Measurements from ENCODE around the gene LAMC3.

LAMC3 gene

DNA sequence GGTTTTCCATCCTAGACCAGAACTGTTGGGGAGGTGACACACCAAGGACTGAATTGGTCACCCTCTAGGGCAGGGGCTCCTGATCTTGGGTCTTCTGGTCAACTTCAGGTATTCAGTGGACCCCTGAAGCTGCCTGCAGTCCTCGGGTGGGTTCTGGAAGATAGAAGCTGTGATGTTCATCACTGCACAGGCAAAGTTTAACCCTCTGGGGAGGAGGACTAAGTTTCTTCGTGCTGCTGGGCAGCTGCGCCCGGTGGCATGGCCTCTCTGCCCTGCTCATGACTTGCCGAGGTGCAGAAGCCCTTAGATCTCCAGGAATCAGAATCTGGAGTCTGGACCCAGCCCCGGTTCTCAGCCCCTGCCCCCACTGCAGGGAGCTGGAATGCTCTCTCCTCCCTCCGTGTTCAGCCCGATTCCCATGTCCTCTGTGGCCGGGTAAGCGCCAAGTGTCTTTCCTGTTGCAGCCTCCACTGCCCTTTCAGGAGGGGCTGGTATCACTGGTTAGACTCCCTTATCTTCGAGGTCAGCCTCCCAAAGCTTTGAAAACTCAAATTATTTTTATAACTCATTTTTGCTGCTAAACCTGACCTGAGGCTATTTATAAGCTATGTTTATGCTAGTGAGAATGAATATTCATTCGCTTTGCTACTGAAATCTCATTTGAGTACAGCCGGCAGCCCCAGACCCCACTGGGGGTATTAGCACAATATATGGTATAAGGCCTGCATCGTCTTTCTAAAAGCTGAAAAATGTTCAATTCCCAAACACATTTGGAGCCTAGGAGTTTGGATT, 1.7 kb downstream of the LAMC3 start:
- no peak for DNase-seq
- Histone ChIP-seq H3K27ac (ENCODE audit: insufficient read depth in 1 of 2, low read depth in 1 of 2, low read length in 2 of 2, poor library complexity in 1 of 2, severe bottlenecking in 2 of 2) (no peak overlapping the region), H3K9me3 (ENCODE audit: control extremely low read depth in 1 of 5, control insufficient read depth in 4 of 5, insufficient read depth in 2 of 5, low read depth in 1 of 5, low read length in 4 of 5) (no peaks in the 10 kb centered on the region), H3K27me3 (replicated peaks in 2 of 5; ENCODE audit: control insufficient read depth in 4 of 5, insufficient read depth in 5 of 5, low read length in 4 of 5) (peaks cover 0 to 47% (median 11%) of the 10 kb centered on the region in 5 experiments), H3K36me3 (ENCODE audit: control insufficient read depth in 4 of 4, insufficient read depth in 4 of 4, low read length in 3 of 4) (no peaks in the 10 kb centered on the region), H3K4me3 (ENCODE audit: control insufficient read depth in 1 of 7, extremely low read depth in 1 of 7, insufficient read depth in 4 of 7, low read depth in 2 of 7, low read length in 6 of 7) (no peak overlapping the region), H3K4me1 (ENCODE audit: control extremely low read depth in 1 of 4, control insufficient read depth in 4 of 4, insufficient read depth in 4 of 4, low read length in 3 of 4) (peaks cover 0 to 5% (median 3%) of the 10 kb centered on the region in 4 experiments)
- ChIA-PET POLR2A (no interaction called here), CTCF (interaction anchor here (0.8 to 5.3 kb wide), 7 partner anchors 9 to 145 kb away, joined by 3 to 19 read pairs (median 4); no protein-coding TSS in a partner anchor)
- 87% methylated on average over 11 of the region's 14 CpGs for WGBS (ENCODE audit: insufficient coverage)

DNA sequence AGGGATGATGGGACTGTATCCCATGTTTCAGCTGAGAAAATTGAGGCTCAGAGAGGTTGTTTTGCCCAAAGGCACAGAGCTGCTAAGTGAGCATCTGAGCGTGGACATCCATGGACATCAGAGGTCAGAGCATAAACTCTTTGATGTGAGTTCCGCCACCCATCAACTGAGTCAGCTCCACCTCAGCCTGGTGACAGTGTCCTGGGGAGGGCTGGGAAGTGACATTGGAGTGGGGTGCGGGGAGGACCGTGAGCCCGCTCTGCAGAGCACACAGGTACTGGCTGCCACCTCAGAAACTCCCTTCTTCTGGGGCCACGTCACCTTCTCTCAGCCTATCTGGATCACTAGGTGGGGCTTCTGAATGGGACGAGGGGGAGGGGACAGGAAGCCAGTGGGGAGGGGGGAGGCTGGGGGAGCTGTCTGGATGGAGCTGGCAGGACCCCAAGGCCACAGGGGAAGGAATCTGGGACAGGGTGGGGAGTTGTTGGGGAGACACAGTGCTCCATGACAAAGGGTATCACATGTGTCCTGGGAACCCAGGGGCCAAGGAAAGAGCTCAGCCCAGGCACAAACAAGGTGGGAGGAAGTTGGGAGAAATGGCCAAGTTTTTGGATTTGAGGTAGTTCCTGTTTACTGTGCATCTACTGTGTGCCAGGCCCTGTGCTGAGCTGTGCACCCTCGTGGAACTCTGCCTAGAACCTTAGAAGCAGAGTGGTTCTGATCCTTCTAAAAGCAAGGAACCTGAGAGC, 2.5 kb downstream of the LAMC3 start:
- DNase-seq = no peak
- Histone ChIP-seq H3K36me3 (ENCODE audit: control insufficient read depth in 4 of 4, insufficient read depth in 4 of 4, low read length in 3 of 4) (no peaks in the 10 kb centered on the region), H3K27ac (ENCODE audit: insufficient read depth in 1 of 2, low read depth in 1 of 2, low read length in 2 of 2, poor library complexity in 1 of 2, severe bottlenecking in 2 of 2) (no peak overlapping the region), H3K9me3 (ENCODE audit: control extremely low read depth in 1 of 5, control insufficient read depth in 4 of 5, insufficient read depth in 2 of 5, low read depth in 1 of 5, low read length in 4 of 5) (no peaks in the 10 kb centered on the region), H3K27me3 (replicated peaks in 2 of 5; ENCODE audit: control insufficient read depth in 4 of 5, insufficient read depth in 5 of 5, low read length in 4 of 5) (peaks cover 0 to 47% (median 14%) of the 10 kb centered on the region in 5 experiments), H3K4me1 (ENCODE audit: control extremely low read depth in 1 of 4, control insufficient read depth in 4 of 4, insufficient read depth in 4 of 4, low read length in 3 of 4) (peaks cover 0 to 5% (median 3%) of the 10 kb centered on the region in 4 experiments), H3K4me3 (ENCODE audit: control insufficient read depth in 1 of 7, extremely low read depth in 1 of 7, insufficient read depth in 4 of 7, low read depth in 2 of 7, low read length in 6 of 7) (no peak overlapping the region)
- 100% methylated on average over 4 of the region's 8 CpGs for WGBS (ENCODE audit: insufficient coverage)
- ChIA-PET POLR2A (no interaction called here), CTCF (interaction anchor here (0.5 to 5.3 kb wide), 8 partner anchors 9 to 145 kb away, joined by 3 to 19 read pairs (median 4); no protein-coding TSS in a partner anchor)

DNA sequence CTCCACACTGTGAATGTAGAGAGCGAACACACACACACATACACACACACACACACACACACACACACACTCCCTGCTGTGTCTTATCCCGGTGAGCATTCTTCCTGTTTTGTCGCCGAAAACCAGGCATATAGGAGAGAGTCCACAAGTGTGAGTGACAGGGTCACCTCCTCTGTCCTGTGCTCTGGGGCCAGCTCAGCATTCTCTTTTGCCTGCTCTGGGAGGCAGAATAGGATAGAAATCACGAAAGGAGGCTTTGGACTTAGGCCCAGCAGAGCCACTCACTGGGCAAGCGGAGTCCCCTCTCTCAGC, 3.0 kb downstream of the LAMC3 start:
- ChIA-PET POLR2A (no interaction called here), CTCF (interaction anchor here (0.5 to 5.3 kb wide), 6 partner anchors 10 to 146 kb away, joined by 3 to 19 read pairs (median 4); no protein-coding TSS in a partner anchor)
- Histone ChIP-seq H3K4me3 (ENCODE audit: control insufficient read depth in 1 of 7, extremely low read depth in 1 of 7, insufficient read depth in 4 of 7, low read depth in 2 of 7, low read length in 6 of 7) (no peak overlapping the region), H3K36me3 (ENCODE audit: control insufficient read depth in 4 of 4, insufficient read depth in 4 of 4, low read length in 3 of 4) (no peaks in the 10 kb centered on the region), H3K27me3 (replicated peaks in 2 of 5; ENCODE audit: control insufficient read depth in 4 of 5, insufficient read depth in 5 of 5, low read length in 4 of 5) (peaks cover 0 to 42% (median 14%) of the 10 kb centered on the region in 5 experiments), H3K9me3 (ENCODE audit: control extremely low read depth in 1 of 5, control insufficient read depth in 4 of 5, insufficient read depth in 2 of 5, low read depth in 1 of 5, low read length in 4 of 5) (no peaks in the 10 kb centered on the region), H3K27ac (ENCODE audit: insufficient read depth in 1 of 2, low read depth in 1 of 2, low read length in 2 of 2, poor library complexity in 1 of 2, severe bottlenecking in 2 of 2) (no peak overlapping the region), H3K4me1 (ENCODE audit: control extremely low read depth in 1 of 4, control insufficient read depth in 4 of 4, insufficient read depth in 4 of 4, low read length in 3 of 4) (peaks cover 0 to 5% (median 3%) of the 10 kb centered on the region in 4 experiments)
- DNase-seq = no peak
- 60% methylated on average over 3 of the region's 6 CpGs for WGBS (ENCODE audit: insufficient coverage)

DNA sequence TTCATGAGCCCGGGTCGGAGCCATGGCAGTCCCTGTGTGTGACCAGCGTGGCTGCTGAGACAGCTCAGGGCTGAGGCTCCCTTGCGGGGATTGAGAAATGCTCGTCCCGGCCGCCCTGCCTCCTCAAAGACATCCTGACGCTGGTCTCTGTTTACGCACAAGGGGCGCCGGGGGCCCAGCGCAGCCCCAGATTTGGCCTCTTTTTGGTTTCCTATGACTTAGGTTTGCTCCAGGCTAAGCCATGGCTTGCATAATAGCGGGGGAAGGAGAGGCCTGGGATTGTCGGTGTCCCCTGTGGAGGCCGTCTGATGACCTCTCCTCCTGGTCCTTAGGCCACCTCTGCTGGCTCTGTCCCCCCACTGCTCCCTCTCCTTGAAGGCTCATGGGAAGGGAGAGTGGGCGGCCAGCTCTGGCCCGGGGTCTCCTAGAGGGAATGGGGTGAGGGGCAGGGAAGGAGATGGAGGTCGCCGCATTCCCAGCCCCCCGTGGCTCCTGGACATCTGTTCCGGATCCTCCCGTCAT, 3.5 kb downstream of the LAMC3 start:
- POLR2A ChIA-PET = no interaction called here
- H3K9me3 ChIP-seq (ENCODE audit: control extremely low read depth in 1 of 5, control insufficient read depth in 4 of 5, insufficient read depth in 2 of 5, low read depth in 1 of 5, low read length in 4 of 5) = no peaks in the 10 kb centered on the region
- no peaks in the 10 kb centered on the region for H3K36me3 ChIP-seq (ENCODE audit: control insufficient read depth in 4 of 4, insufficient read depth in 4 of 4, low read length in 3 of 4)
- DNase-seq = no peak
- H3K27ac ChIP-seq (ENCODE audit: insufficient read depth in 1 of 2, low read depth in 1 of 2, low read length in 2 of 2, poor library complexity in 1 of 2, severe bottlenecking in 2 of 2) = no peak overlapping the region
- no peak overlapping the region for H3K4me3 ChIP-seq (ENCODE audit: control insufficient read depth in 1 of 7, extremely low read depth in 1 of 7, insufficient read depth in 4 of 7, low read depth in 2 of 7, low read length in 6 of 7)
- peaks cover 0 to 5% (median 3%) of the 10 kb centered on the region in 4 experiments for H3K4me1 ChIP-seq (ENCODE audit: control extremely low read depth in 1 of 4, control insufficient read depth in 4 of 4, insufficient read depth in 4 of 4, low read length in 3 of 4)
- CTCF ChIA-PET = interaction anchor here (0.5 to 2.1 kb wide), 2 partner anchors 10 to 135 kb away, joined by 4 to 7 read pairs; no protein-coding TSS in a partner anchor
- H3K27me3 ChIP-seq (replicated peaks in 2 of 5; ENCODE audit: control insufficient read depth in 4 of 5, insufficient read depth in 5 of 5, low read length in 4 of 5) = peaks cover 0 to 38% (median 14%) of the 10 kb centered on the region in 5 experiments
- 74% methylated on average over 17 of the region's 22 CpGs for WGBS (ENCODE audit: insufficient coverage)

DNA sequence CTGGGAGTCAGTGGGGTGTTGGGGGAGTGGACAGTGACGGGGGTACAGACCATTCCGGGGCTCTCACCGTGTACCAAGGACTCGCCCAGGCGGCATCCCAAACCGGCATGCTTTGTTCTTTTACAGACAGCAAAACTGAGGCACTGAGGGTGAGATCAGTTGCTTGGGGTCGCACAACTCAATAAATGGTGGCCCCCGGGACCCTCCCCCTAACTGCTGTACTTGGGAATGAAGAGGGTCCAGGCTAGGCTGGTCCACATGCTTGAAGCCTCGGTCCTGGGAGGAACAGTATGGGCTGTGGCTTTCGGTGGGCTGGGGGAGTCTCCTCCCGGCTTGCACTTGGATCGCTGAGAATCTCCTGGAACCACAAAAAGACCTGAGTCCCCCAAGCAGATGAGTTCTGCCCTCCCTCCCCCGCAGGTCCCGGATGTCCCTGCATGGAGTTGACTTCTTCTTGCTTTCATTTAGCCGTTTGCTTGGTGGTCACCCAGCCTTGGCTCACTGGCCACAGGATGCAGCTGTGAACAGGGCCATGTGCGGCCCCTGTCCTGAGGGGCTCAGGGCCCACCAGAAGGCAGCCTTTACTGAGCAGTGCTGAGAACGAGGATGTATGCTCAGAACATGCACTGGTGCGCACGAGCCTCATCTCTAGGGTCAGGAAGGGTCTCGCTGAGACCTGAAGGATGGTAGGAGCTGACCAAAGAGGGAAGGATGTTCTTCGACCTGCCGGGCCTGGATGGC, 4.2 kb downstream of the LAMC3 start:
- Histone ChIP-seq H3K4me3 (ENCODE audit: control insufficient read depth in 1 of 7, extremely low read depth in 1 of 7, insufficient read depth in 4 of 7, low read depth in 2 of 7, low read length in 6 of 7) (no peak overlapping the region), H3K9me3 (ENCODE audit: control extremely low read depth in 1 of 5, control insufficient read depth in 4 of 5, insufficient read depth in 2 of 5, low read depth in 1 of 5, low read length in 4 of 5) (no peaks in the 10 kb centered on the region), H3K27ac (ENCODE audit: insufficient read depth in 1 of 2, low read depth in 1 of 2, low read length in 2 of 2, poor library complexity in 1 of 2, severe bottlenecking in 2 of 2) (no peak overlapping the region), H3K36me3 (ENCODE audit: control insufficient read depth in 4 of 4, insufficient read depth in 4 of 4, low read length in 3 of 4) (no peaks in the 10 kb centered on the region), H3K27me3 (replicated peaks in 2 of 5; ENCODE audit: control insufficient read depth in 4 of 5, insufficient read depth in 5 of 5, low read length in 4 of 5) (peaks cover 0 to 32% (median 14%) of the 10 kb centered on the region in 5 experiments), H3K4me1 (ENCODE audit: control extremely low read depth in 1 of 4, control insufficient read depth in 4 of 4, insufficient read depth in 4 of 4, low read length in 3 of 4) (peaks cover 0 to 5% (median 3%) of the 10 kb centered on the region in 4 experiments)
- CTCF ChIA-PET = no interaction called here
- no peak for DNase-seq
- POLR2A ChIA-PET = no interaction called here
- 95% methylated on average over 17 of the region's 22 CpGs for WGBS (ENCODE audit: insufficient coverage)

DNA sequence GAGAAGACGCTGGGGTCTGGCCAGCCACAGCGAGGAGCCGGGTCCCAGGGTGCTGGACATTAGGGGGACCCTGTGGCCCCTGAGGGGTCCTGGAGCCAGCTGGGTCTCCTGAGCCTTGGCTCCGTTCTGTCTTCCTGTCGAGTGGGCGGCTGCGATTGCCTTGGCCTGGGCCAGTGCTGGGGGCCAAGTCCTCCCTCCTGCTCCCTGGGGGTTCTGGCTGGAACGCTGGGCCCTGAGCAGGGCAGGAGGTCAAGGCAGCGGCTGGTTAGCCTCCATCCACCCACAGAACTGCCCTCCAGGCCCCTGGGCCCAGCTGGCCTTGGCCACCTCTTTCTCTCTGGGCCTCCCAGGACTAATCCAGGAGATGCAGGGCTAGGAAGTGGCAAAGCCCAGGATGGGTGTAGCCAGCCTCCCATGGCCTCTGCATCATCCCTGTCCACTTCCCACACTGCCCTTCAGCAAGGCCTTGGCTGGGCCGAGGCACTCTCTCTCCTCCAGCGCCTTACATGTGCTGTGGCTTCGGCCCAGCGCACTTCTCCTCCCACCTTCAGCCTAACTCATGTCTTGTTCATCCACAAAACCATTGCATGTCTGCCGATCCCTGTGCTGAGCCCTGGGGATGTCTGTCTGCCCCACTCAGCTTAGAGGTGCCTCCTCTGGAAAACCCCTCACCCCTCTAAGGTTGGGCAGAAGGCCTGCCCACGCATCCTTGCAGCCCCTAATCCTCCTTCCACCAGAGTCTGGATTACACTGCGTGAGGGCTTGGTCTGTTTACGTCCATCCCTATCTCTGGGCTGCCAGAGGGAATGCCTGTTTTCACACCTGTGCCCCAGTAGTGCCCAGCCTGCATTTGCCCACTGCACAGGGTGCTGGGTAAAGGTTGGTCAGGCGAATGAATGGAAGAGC, 5.0 kb downstream of the LAMC3 start:
- no peak for DNase-seq
- Histone ChIP-seq H3K36me3 (ENCODE audit: control insufficient read depth in 4 of 4, insufficient read depth in 4 of 4, low read length in 3 of 4) (no peaks in the 10 kb centered on the region), H3K4me3 (ENCODE audit: control insufficient read depth in 1 of 7, extremely low read depth in 1 of 7, insufficient read depth in 4 of 7, low read depth in 2 of 7, low read length in 6 of 7) (no peak overlapping the region), H3K9me3 (ENCODE audit: control extremely low read depth in 1 of 5, control insufficient read depth in 4 of 5, insufficient read depth in 2 of 5, low read depth in 1 of 5, low read length in 4 of 5) (no peaks in the 10 kb centered on the region), H3K27ac (ENCODE audit: insufficient read depth in 1 of 2, low read depth in 1 of 2, low read length in 2 of 2, poor library complexity in 1 of 2, severe bottlenecking in 2 of 2) (no peak overlapping the region), H3K4me1 (ENCODE audit: control extremely low read depth in 1 of 4, control insufficient read depth in 4 of 4, insufficient read depth in 4 of 4, low read length in 3 of 4) (peaks cover 0 to 5% (median 2%) of the 10 kb centered on the region in 4 experiments), H3K27me3 (replicated peaks in 2 of 5; ENCODE audit: control insufficient read depth in 4 of 5, insufficient read depth in 5 of 5, low read length in 4 of 5) (peaks cover 0 to 23% (median 9%) of the 10 kb centered on the region in 5 experiments)
- WGBS (ENCODE audit: insufficient coverage) = 97% methylated on average over 14 of the region's 18 CpGs
- CTCF ChIA-PET = interaction anchor here (2.8 kb wide), 1 partner anchor 33 kb away, joined by 12 read pairs; no protein-coding TSS in a partner anchor
- POLR2A ChIA-PET = no interaction called here

All from common myeloid progenitor, CD34-positive (primary cell).